Left hindlimb (tissue), 1 donor: ENCODE results near the gene RET.

Experiments
- DNase-seq: peaks from one replicate; pipeline ENCODE4 v3.0.0-alpha.2; 2018

The RET gene

DNA sequence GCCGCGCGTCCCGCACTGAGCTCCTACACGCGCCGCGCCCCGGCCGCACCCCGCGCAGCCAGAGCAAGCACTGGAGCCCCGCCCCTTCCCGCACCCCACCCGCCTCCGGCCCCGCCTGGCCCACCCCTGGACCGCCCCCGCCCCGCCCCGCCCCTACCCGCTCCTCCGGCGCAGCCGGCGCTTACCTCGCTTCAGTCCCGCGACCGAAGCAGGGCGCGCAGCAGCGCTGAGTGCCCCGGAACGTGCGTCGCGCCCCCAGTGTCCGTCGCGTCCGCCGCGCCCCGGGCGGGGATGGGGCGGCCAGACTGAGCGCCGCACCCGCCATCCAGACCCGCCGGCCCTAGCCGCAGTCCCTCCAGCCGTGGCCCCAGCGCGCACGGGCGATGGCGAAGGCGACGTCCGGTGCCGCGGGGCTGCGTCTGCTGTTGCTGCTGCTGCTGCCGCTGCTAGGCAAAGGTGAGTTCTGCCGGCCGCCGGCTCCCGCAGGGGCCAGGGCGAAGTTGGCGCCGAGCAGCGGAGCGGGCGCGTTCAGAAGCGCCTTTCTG lies at the start of gene RET:
RET (plus strand) TSS at position 194 of the 545 bp plus-strand sequence; CDS start at position 384, 190 bp downstream.
- peak; percentile 54 for DNase-seq

DNA sequence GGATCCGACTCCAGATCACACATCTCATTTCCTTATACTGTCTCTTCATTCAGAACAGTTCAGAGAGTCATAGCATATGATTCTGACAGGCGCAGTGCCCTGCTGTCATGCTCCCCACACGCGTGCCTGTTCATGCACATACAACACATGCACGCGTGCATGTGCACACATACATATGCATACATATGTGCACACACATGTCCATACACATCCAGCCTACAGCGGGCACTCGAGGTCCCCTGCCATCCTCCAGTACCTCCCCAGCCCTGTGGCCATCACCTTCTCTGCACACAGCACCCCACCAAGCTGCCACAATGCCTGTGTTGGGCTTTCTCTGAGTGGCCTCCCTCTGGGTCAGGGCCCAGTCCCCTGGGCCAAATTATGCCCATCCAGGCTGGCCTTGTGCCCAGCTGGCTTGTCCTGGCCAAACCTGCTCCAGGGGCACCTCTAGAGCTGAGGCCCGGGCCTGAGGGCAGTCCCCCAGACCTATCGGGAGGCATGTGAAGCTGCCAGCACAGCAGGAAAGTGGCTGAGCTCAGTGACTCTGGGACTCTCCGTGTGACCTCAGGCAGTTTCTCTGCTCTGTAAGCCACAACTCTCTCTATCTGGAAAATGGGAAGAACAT lies 49.4 kb upstream of the RET start:
- no peak for DNase-seq

DNA sequence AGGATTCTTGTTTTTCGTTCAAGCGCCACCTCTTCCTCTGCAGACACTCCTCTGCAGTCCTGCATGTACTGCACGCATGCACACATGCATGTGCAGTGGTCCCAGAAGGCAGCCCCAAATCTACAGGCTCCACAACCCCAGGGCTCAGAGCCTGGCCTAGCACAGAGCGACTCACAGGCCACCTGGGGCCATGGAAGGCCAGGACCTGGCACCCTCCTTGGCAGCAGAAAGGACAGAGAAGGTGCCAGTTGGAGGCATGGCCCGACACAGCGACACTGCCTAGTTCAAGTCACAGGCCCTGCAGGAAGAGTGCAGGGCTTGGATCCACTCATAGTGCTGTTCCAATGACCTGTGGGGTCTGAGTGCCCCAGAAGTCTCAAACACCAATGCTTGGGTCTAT lies 48.7 kb upstream of the RET start:
- no peak for DNase-seq

DNA sequence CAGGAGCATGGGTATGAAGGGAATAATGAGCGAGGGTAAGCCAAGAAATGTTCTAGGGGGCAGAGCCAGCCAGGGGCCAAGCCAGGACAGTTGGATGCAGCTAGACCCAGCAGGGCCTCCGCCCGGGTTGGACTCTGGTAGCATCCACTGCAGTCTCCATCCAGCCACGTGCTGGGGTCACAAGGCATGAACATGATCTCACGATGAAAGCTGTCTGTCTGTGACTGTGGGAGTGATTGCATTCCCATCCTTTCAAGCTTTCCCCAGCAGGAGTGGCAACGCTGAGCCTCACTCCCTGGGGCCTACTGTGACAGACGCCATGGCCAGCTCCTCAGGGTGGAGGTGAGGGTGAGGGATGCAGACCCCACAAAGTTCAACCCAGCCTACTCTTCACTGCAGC lies 47.8 kb upstream of the RET start:
- no peak for DNase-seq

DNA sequence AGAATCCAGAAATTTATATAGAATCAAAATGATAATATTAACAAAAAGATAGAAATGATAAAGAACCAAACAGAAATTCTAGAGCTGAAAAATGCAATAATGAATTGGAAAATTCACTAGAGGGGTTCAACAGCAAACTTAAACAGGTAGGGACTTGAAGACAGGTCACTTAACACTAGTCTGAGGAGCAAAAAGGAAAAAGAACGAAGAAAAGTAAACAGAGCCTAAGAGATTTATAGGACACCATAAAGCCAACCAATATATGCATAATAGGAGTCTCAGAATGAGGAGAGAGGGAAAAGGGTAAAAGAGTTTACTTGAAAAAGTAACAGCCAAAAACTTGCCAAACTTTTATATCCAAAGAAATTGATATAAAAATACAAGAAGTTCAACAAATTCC lies 44.3 kb upstream of the RET start:
- no peak for DNase-seq

DNA sequence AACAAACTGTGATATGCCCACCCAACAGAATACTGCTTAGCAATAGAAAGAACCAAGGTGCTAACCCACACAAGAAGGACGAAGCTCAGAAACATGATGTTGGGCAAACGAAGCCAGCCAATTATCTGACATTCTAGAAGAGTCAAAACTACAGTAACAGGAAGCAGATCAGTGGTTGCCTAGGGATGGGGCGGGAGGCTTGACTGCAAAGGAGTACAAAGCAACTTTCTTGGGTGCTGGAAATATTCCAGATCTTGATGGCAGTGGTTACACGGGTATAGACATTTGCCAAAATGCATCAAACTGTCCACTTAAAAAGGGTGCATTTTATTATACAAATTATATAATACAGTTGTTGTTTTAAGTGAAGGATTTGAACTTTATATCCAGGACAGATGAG lies 41.1 kb upstream of the RET start:
- no peak for DNase-seq

DNA sequence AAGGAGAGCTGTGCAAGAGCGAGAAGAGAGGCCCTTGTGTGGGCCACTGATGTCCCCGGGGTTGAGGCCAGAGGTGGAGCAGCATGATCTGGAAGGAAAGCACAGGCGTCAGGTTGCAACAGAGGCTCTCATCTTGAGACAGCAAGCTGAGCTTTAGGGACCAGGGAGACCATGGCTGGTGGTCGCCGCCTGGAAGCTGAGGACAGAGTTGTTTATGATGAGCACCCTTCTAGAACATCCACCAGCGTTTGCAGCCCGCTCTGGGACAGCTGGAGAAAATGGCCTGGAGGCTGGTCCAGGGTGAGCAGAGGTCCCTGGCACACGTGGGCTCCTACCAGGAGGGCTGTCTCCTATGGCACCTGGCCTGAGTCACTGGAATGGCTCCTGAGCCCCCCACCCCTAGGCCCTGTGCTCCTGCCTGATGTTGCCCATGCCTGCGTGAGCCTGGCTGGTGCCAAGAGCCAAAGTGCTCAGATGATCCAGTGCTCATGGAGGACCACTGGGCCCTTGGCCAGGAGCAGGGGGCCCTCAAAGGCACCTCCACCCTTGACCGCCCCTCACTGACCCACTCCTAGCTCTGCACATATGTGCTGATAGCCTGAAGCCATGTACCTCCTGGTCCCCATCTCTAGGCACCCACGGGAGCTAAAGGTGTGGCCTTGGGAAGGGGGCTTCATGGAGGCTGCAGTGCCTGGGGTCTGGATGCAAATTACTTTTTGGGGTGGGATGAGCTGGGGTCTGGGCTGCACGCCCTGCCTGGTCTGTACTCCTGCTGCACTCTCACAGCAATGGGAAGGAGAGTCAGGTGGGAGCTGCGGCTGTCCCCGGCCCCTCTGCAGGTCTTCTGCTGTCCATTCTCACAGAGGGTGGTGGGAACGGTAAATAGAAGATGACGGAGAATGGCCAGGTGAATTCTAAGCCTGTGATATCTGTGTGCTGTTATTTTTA lies 40.1 kb upstream of the RET start:
- DNase-seq, result no peak

DNA sequence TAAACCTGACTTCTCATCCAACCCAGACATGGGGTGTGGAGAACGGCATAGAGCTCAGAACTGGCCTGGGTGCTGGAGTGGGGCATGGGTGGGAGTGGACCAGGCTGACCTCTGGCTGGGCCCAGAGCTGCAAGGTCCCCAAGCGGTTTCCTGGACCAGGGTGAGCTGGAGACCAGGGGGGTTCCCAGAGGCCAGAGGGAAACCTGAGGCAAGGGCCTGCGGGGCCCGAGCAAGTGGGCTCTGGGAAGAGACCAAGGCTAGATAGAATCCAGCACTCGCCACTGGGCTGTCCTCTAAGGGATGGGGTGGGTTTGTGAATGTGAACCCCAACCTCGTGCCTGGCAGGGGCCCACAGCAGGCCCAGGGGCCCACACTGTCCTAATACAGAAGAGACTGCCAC lies 39.4 kb upstream of the RET start:
- no peak for DNase-seq

DNA sequence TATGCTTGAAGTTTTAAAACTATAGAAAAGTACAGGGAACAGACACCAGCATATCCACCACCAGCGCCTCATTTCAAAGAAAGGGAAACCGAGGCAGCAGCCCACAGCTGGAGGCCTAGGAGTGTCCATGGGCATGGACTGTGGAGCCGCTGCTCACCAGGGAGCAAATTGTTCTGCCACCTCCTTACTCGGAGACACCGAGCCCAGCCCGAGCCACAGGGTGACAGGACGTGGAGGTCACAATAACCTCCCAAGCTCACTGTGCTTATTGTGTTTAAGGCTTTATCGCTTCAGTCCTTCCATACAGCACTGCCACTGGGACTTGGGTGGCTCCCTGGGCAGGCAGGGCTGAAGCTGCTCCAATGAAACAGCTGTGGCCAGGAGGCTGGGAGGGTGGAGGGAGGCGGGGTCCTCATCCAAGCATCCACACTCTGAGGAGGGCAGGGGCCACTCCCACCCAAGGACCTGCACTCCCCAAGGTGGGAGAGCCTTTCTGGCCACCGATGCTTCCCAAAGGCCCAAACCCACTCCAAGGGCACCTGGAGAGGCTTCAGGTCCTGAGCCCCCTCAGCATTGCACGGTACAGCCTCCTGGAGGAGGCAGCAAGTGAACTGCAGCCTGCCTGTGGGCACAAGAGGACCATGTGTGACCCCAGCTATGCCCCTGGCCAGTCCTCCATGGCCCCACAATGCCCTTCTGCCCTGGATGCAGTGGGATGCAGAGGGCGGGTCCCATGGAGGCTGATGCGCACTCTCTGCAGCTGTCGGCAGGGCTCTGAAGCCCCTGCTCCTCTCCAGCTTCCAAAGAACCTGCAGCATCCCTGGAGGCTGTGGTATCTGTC lies 38.7 kb upstream of the RET start:
- no peak for DNase-seq

DNA sequence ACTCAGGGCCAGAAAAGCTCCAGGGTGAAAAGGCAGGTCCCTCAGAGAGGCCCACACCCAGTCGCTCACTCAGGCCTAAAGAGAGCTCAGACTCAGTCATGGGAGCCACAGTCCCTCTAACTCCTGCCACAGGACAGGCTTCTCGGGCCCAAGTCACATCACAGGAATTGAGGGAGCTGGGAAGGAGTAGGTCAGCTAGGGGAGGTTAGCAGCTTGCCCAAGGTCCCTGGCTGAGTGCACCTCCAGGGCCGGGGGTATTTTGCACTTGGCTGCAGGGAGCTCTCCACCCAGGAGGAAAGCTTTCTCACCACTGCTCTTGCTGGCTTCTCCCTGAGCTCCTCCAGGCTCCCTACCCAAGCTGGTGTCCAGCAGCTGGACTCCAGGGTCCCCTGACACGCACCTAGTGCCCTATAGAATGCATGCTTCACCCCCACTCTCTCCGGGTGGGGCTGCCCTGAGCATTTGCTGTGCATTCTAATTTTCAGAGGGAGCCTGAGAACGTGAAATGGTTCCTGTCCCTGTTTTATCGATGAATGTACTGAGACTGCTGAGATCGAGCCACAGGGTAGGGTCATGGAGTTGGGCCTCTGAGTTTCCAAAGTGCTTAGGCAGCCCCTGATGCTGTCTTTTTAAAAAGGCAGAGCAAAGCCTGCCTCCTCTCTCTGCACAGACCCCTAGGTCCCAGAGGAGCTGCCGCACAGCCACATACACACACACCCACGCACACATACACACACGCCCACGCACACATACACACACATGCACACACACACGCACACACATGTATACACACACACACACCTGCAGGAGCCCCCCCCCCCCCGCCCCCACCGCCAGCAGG lies 37.9 kb upstream of the RET start:
- DNase-seq, result no peak

DNA sequence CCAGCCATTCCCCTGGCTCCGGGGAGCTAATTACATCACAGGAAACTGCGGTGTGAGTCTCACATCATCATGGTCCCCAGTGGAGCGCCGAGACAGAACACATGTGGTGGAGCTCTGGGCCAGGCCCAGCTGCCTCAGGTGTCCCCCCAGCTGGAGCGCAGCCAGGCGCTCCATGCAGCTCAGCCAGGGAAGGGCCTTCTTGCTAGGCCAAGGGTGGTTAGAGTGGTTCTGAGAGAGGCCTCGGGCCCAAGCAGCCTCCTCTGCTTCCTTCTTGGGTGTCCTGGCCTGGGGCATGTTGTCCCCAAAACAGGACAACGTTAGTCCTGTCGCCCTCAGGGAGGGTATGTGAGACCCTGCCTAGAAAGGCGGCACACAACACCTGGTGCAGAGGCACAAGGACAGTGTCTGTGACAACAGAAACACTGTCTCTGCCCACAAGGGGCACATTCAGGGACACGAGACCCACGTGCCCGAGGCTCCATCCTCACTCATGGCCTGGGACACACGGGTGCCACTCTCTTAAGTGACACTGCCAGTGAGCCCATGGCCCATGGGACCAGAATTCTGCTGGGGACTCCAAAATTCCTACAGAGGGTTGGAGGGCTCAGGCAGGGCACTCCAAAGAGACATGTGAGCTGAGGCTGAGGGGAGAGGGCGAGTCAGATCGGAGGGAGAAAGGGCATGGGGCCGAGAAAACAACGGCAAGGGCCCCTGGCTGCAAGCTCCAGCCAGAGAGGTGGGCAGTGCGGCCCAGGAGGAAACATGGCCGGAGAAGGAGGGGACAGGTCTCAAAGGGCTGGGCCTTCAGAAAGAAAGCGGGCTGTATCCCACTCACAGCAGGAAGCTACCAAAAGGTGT lies 37.0 kb upstream of the RET start:
- peak; percentile 59 for DNase-seq

DNA sequence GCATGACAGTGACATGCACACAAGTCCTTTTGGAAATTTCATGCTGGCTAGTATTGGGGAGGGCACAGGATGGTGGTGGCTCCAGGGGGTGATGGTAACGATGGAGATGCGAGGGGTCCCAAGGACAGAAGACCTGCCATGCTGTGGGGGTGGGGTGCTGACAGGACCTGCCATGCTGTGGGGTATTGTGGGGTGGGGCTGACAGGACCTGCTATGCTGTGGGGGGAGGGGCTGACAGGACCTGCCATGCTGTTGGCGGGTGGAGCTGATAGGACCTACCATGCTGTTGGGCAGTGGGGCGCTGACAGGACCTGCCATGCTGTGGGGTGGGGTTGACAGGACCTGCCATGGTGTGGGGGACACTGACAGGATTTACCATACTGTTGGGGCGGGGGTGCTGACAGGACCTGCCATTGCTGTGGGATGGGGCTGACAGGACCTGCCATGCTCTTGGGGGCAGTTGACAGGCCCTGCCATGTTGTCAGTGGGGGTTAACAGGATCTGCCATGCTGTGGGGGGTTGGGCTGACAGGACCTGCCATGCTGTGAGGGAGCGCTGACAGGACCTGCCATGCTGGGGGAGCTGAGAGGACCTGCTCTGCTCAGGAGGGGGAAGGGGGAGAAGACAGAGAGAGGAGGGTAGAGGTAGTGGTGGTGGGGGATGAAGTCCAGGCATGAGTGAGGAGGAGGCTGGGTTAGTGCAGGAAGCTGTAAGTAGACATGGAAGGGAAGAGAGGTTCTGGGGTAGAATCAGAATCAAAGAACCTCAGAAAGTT lies 36.2 kb upstream of the RET start:
- no peak for DNase-seq

DNA sequence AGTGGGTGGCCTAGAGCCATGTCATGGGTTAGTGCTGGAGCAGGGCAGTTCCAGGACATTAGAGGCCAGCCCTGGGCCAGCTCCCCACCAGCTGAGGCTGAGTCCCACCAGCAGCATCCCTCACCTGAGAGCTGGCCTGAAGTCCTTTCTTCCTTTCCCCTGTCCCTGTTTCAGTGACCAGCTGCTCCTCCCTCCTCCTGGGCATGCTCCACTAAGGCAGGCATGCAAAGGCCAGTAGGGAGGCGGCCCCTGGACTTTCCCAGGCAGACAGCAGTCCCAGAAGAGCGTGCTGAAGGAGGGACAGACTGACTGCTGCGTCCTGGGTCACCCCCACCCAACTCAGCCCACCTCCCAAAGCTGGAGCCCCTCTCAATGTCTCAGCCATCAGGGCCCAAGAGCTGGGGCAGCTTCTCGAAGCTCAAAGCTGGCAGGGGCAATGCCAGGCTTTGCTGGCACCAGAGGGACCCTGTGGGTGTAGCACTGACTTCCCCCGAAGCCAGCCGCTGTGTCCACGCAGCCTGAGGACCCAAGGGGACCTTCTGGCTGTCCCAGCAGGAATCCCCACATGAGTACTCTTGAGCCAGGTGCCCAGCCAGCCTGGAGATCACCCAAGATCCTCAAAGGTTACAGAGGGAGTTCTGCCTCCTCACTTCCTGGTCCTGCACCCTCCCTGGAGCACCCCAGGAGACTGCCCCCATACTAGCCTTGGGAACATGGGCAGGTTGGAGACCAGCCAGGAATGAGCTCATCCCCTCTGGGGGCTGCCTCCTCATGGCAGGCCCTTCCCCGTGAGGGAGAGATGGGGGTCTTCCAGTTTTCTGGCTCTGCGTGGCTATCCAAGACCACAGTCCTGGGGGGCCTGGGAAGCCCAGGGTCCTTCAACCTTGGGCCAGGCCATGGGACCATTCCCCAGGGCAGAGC lies 35.2 kb upstream of the RET start:
- no peak for DNase-seq

DNA sequence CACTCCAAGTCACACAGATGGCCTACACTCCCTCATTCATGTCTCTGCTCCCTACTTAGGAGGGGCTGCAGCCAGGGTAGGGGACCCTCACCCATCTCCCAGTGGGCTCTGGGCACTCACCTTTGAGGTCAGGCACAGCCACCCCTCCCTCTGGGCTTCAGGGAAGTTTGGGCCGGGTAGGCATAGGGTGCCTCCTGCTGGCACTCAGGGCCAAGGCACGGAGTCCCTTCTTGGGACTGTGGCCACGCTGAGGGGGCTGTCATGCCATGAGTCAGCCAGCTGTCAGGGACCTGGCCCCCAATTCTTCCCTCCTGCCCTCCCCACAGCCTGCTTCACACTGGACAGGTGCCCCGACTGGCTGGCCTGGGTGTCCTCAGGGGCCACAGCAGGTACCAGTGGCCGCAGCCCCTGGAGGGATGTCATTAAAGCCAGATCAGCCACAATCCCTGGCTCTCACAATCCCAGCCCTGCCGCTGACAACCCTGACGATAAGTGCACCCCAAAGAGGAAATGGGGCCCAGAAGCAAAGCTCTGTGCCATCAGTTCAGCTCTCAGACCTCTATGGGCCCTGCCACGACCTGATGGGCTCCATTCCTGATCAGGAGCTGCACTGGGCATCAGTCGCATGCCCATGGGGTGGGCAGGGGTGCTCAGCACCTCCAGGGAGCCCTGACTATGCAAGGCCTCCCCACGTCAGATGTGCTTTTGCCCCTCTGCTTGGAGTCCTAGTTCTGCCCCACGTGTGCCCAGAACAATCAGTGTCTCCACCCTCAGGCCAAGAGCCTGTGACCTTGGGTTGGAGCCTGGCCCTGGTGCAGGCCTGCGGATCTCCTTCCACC lies 34.1 kb upstream of the RET start:
- no peak for DNase-seq

DNA sequence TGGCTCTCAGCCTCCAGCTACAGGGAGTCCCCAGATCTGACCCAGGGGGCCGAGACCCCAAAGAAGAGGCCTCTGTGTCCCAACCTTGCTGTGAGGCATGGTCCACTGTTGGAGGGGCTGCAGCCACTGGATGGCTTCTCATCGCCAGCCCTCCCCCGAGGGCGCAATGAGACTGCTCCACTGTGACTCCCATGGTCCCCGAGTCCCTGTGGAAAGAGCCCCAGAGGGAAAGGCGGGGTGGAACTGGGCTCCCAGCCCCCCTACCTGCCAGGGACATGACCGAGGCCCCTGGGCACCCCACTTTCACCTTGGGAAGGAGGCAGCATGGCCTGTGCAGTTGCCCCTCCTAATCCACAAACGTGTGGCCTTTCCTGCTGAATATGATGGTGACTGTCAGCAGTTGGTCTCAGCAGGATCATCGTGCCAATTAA lies 33.5 kb upstream of the RET start:
- no peak for DNase-seq

DNA sequence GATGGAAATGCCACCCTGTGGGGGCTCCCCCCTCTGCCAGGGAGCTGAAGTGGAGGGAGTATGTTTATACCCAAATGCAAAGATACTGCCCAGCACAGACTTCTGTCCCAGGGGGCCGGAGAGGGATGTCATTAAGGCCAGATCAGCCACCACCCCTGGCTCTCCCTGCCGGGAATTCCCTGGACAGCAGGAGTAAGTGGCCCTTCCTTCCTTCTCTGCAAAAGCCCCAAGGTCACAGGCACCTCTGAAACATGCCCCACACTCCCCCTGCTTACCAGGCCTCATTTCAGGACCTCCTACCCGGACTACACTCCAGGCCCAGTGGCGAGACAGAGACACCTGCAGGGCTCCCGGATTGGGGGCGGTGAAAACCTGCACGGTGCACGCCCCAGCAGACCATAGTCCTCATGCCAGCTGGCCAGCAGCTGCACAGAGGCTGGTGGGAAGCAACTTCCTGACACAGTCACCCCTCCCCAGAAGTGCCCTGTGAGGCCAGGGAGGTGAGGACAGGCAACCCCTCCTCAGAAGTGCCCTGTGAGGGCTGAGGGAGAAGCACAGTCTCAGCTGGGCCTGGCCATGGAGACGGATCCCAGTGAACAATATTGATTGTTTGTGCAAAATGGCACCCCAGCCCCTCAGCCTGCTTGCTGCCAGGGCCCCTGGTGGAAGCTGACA lies 33.0 kb upstream of the RET start:
- no peak for DNase-seq

DNA sequence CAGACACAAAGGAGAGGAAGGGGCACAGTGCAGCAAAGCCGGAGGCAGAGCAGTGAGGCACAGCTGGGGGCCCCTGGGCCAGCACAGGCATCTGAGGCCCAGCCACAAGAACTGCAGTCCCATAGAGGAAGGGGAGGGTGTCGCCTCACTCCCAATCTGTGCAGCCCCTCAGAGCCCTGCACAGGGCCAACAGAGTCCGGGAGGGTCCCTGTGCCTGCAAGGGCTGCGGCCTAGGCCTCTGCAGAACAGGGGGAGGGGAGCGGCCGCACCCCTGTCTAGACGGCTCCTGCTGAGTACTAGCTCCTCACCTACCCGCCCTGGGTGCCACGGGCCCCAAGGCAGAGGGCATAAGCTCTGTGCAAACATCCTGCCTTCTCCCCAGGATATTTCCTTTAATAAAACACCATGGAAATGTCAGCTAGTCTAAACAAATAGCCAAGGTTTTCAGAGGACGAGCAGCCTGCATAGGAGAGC lies 32.4 kb upstream of the RET start:
- no peak for DNase-seq
